Neuronal stem cell (in vitro differentiated cells): Measurements from ENCODE around the gene KCNK4.

Source experiments
- DNase-seq: peaks from one replicate; pipeline ENCODE4 v3.0.0-alpha.2; 2013; ENCODE audit warnings: low spot score
- H2AFZ ChIP-seq: one replicate; pipeline ENCODE4 v1.6.1; 2013; ENCODE audit warnings: mild to moderate bottlenecking, low read length, inconsistent platforms
- H2AK5ac ChIP-seq: 2 replicates; pipeline ENCODE4 v1.6.1; 2013; ENCODE audit warnings: low read depth, mild to moderate bottlenecking, inconsistent platforms, low read length, moderate library complexity, mixed read lengths
- H2BK120ac ChIP-seq: 2 replicates; pipeline ENCODE4 v1.6.1; 2013; ENCODE audit warnings: low read depth, mild to moderate bottlenecking, inconsistent platforms, low read length, moderate library complexity, mixed read lengths
- H2BK12ac ChIP-seq: one replicate; pipeline ENCODE4 v1.6.1; 2013; ENCODE audit warnings: low read length, inconsistent platforms
- H2BK15ac ChIP-seq: 2 replicates; pipeline ENCODE4 v1.6.1; 2013; ENCODE audit warnings: mild to moderate bottlenecking, low read length, inconsistent platforms, mixed read lengths
- H2BK5ac ChIP-seq: one replicate; pipeline ENCODE4 v1.6.1; 2013; ENCODE audit warnings: inconsistent platforms, mild to moderate bottlenecking, low read length, moderate library complexity
- H3K14ac ChIP-seq: one replicate; pipeline ENCODE4 v1.6.1; 2013; ENCODE audit warnings: low read length, inconsistent platforms
- H3K18ac ChIP-seq: 2 replicates; pipeline ENCODE4 v1.6.1; 2013; ENCODE audit warnings: low read length, inconsistent platforms
- H3K23ac ChIP-seq: 2 replicates; pipeline ENCODE4 v1.6.1; 2013; ENCODE audit warnings: low read depth, mild to moderate bottlenecking, mixed read lengths, low read length, inconsistent platforms; ENCODE audit not compliant: poor library complexity
- H3K27ac ChIP-seq: replicated peaks from 3 replicates; pipeline ENCODE4 v1.5.1; 2013; ENCODE audit warnings: low read length, inconsistent platforms
- H3K27me3 ChIP-seq, 3 experiments: 2 replicates each; pipeline ENCODE4 v1.6.1; 2013; ENCODE audit warnings: low read length in 3 of 3, mild to moderate bottlenecking in 2 of 3, inconsistent platforms in 1 of 3, low read depth in 1 of 3, mixed read lengths in 1 of 3, moderate library complexity in 1 of 3; ENCODE audit not compliant: control insufficient read depth in 3 of 3, insufficient read depth in 3 of 3
- H3K36me3 ChIP-seq, 2 donors: replicated peaks in 1 of 2; 2 replicates each; pipeline ENCODE4 v1.6.1; 2013; ENCODE audit warnings: low read length in 2 of 2; ENCODE audit not compliant: control insufficient read depth in 2 of 2, insufficient read depth in 2 of 2
- H3K4ac ChIP-seq: 2 replicates; pipeline ENCODE4 v1.6.1; 2013; ENCODE audit warnings: inconsistent platforms, mild to moderate bottlenecking, low read length, moderate library complexity
- H3K4me1 ChIP-seq, 2 donors: 1 replicate in 1 of 2; 2 replicates in 1 of 2; pipeline ENCODE4 v1.6.1; 2013; ENCODE audit warnings: low read length in 2 of 2, low read depth in 1 of 2; ENCODE audit not compliant: control insufficient read depth in 2 of 2, insufficient read depth in 1 of 2
- H3K4me2 ChIP-seq: one replicate; pipeline ENCODE4 v1.6.1; 2013; ENCODE audit warnings: mild to moderate bottlenecking, low read length, inconsistent platforms; ENCODE audit not compliant: insufficient read depth, poor library complexity, severe bottlenecking
- H3K4me3 ChIP-seq, 2 donors: 2 replicates each; pipeline ENCODE4 v1.5.1; 2013; ENCODE audit warnings: low read length in 2 of 2, mild to moderate bottlenecking in 2 of 2, inconsistent platforms in 1 of 2, moderate library complexity in 1 of 2
- H3K79me1 ChIP-seq: one replicate; pipeline ENCODE4 v1.6.1; 2013; ENCODE audit warnings: low read depth, mild to moderate bottlenecking, inconsistent platforms, low read length, moderate library complexity
- H3K9ac ChIP-seq: one replicate; pipeline ENCODE4 v1.6.1; 2013; ENCODE audit warnings: mild to moderate bottlenecking, low read depth, low read length, inconsistent platforms; ENCODE audit not compliant: poor library complexity
- H3K9me3 ChIP-seq, 2 donors: replicated peaks in 1 of 2; 2 replicates each; pipeline versions ENCODE3 to v1.6.1; 2013; ENCODE audit warnings: low read length in 2 of 2, mild to moderate bottlenecking in 2 of 2, inconsistent platforms in 1 of 2, low read depth in 1 of 2, mixed read lengths in 1 of 2, moderate library complexity in 1 of 2; ENCODE audit not compliant: control insufficient read depth in 2 of 2, insufficient read depth in 1 of 2
- H4K8ac ChIP-seq: one replicate; pipeline ENCODE4 v1.6.1; 2013; ENCODE audit warnings: low read depth, mild to moderate bottlenecking, inconsistent platforms, low read length, moderate library complexity
- H4K91ac ChIP-seq: one replicate; pipeline ENCODE4 v1.6.1; 2013; ENCODE audit warnings: low read length, low read depth, mild to moderate bottlenecking, inconsistent platforms; ENCODE audit not compliant: poor library complexity
- WGBS, 2 donors: extraction: QIAGEN DNeasy Blood & Tissue Kit; methylation state at CpG; one replicate each; pipeline ENCODE4 v1.1.7; 2013; ENCODE audit warnings: missing lambda C conversion rate in 2 of 2, mixed read lengths in 1 of 2; ENCODE audit not compliant: insufficient read length in 2 of 2, insufficient replicate concordance in 1 of 2; ENCODE audit errors: extremely low coverage in 2 of 2; 5-methylcytosine and 5-hydroxymethylcytosine counted together

Gene KCNK4

DNA sequence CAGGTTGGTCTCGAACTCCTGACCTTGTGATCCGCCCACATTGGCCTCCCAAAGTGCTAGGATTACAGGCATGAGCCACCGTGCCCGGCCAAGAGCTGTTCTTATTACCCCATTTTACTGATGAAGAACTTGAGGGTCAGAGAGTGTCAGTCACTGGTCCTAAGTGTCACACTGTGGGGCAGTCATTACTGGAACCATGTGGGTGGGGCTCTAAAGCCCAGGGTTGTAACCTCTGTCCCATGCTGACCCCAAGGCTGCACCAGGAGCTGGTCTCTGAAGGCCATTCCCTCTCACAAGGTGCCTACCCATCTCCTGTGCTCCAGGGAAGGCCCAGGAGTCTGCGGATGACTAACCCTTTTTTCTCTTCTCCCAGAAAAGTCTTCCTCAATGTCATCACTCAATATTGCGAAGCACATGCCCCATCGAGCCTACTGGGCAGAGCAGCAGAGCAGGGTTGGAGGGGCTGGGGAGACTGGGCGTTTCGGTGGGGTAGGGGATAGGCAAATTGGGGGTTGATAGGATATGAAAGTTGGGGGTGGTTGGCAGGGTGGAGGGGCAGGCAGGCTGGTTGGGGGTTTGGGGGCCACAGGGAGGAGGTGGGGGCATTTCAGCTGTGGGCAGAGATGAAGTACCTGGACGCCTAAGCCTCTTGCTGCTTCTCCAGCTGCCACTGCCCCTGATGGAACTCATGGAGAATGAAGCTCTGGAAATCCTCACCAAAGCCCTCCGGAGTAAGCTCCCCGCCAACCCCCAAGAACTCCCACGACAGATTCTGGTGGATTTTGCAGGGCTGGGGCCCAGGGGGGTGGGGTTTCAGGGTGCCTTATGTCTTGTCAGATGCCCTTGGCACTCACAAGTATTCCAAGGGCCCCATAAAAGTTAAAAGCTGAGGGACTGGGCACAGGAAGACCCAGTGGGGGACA lies 12.3 kb downstream of the KCNK4 start:
- Histone ChIP-seq H2BK5ac (no peak overlapping the region), H3K27me3 (peaks cover 17 to 43% (median 30%) of the 10 kb centered on the region in 3 experiments), H3K27ac (no peak overlapping the region), H3K9ac (peak overlapping the region; percentile 63), H3K9me3 (no peaks in the 10 kb centered on the region), H3K4me2 (no peak overlapping the region), H3K23ac (no peak overlapping the region), H3K14ac (no peak overlapping the region), H2AK5ac (peak overlapping the region; percentile 82), H3K4me1 (peaks cover 12 to 25% of the 10 kb centered on the region in 2 donors), H2BK15ac (peak overlapping the region; percentile 7), H2BK12ac (no peak overlapping the region), H3K18ac (peak overlapping the region; percentile 52), H3K4ac (no peak overlapping the region), H4K91ac (no peak overlapping the region), H2BK120ac (no peak overlapping the region), H3K36me3 (peaks cover 3 to 4% of the 10 kb centered on the region in 2 donors), H2AFZ (no peak overlapping the region), H3K79me1 (peaks cover 10% of the 10 kb centered on the region), H4K8ac (no peak overlapping the region), H3K4me3 (no peak overlapping the region)
- WGBS, 2 donors: no CpG with 5 or more reads among the region's 13 CpGs
- no peak for DNase-seq

DNA sequence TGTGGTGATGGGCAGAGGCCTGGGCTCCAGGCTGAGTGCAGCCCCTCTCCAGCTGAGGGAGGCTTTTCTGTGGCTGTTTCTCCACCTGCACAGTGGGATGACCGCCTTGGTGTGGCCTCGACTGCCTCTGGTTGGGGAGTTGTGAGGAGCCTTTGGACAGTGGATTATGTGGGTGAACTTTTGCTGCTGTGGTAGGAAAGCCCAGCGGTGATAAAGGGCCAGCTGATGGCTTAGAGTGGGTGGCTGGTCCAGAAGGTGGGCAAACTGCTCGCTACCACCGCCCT lies 12.9 kb downstream of the KCNK4 start:
- H3K4me1 ChIP-seq: peaks cover 12 to 25% of the 10 kb centered on the region in 2 donors
- no peak overlapping the region for H3K4ac ChIP-seq
- H3K18ac ChIP-seq: peak overlapping the region; percentile 52
- H2BK12ac ChIP-seq: no peak overlapping the region
- no CpG with 5 or more reads among the region's 5 CpGs for WGBS, 2 donors
- no peak overlapping the region for H4K91ac ChIP-seq
- no peak overlapping the region for H4K8ac ChIP-seq
- no peak for DNase-seq
- no peak overlapping the region for H2BK120ac ChIP-seq
- H2AFZ ChIP-seq: peak overlapping the region; percentile 87
- H3K4me2 ChIP-seq: no peak overlapping the region
- peaks cover 3 to 4% of the 10 kb centered on the region in 2 donors for H3K36me3 ChIP-seq
- H3K9me3 ChIP-seq: no peaks in the 10 kb centered on the region
- no peak overlapping the region for H3K23ac ChIP-seq
- peak overlapping the region; percentile 50 for H3K9ac ChIP-seq
- H2AK5ac ChIP-seq: peak overlapping the region; percentile 82
- peak overlapping the region; percentile 7 for H2BK15ac ChIP-seq
- H3K4me3 ChIP-seq: peak overlapping the region in 1 of 2 donors; percentile 57
- no peak overlapping the region for H3K27ac ChIP-seq
- no peak overlapping the region for H3K14ac ChIP-seq
- peaks cover 16 to 37% (median 24%) of the 10 kb centered on the region in 3 experiments for H3K27me3 ChIP-seq
- no peak overlapping the region for H2BK5ac ChIP-seq
- H3K79me1 ChIP-seq: peaks cover 10% of the 10 kb centered on the region

DNA sequence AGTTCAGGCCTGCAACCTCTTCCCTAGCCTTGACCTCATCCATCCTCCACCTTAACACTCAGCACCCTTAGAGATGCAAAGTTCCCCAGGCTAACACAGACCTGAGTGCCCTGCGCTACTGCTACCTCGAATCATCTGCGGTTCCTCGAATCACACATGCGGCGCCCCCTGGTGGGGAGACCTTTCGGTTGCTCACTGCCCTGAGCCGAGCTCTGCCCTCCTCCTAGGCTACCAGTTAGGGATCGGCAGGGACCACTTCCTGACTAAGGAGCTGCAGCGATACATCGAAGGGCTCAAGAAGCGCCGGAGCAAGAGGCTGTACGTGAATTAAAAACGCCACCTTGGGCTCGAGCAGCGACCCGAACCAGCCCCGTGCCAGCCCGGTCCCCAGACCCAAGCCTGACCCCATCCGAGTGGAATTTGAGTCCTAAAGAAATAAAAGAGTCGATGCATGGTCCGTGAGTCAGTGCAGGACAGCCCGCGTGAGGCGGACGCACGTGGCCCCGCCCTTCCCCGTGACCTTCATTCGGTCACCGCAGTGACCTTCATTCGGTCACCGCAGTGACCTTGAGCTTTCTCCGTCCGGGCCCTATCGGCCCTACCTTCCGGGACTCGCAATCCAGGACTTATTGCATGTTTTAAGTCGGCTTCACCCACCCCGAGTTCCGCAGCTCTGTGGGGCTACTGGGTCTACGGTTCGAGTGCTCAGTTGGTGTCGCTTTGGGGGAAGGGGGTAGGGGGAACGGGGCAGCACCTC lies 13.4 kb downstream of the KCNK4 start:
- Histone ChIP-seq H3K4me3 (peak overlapping the region; percentile 57 to 83), H2BK12ac (peak overlapping the region; percentile 14), H2BK5ac (peak overlapping the region; percentile 42), H2BK15ac (peak overlapping the region; percentile 79), H3K4me2 (peak overlapping the region; percentile 93), H3K14ac (peak overlapping the region; percentile 17), H4K8ac (no peak overlapping the region), H4K91ac (no peak overlapping the region), H3K4ac (no peak overlapping the region), H3K4me1 (peaks cover 12 to 23% of the 10 kb centered on the region in 2 donors), H3K27ac (peak overlapping the region; percentile 58), H3K36me3 (peaks cover 3 to 4% of the 10 kb centered on the region in 2 donors), H3K27me3 (peaks cover 12 to 32% (median 19%) of the 10 kb centered on the region in 3 experiments), H3K9ac (peak overlapping the region; percentile 50), H2AK5ac (peak overlapping the region; percentile 82), H3K23ac (peak overlapping the region; percentile 75), H2AFZ (peak overlapping the region; percentile 87), H2BK120ac (no peak overlapping the region), H3K79me1 (peaks cover 10% of the 10 kb centered on the region), H3K18ac (peak overlapping the region; percentile 91), H3K9me3 (no peaks in the 10 kb centered on the region)
- WGBS, 2 donors: no CpG with 5 or more reads among the region's 46 CpGs
- DNase-seq: peak; percentile 89
